ENCODE results near the gene EFHC1.

DNA sequence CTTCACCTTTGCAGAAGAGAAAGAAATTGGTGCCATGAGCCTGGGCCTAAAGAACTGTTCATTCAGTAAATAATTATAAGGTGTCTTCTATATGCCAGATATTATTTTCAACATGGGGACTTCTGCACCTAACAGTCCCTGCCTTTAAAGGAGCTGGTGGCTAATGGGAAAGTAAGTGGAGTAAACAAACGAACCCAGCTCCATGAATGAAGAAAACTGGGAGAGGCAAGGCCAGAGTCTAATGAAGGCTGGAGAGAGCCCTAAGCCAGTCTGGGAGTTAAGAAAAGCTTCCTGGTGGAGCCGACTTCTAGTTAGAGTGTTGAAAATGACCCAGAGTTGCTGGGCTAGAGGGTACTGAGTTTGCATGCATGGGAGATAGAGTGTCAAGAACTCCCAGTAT lies 24.2 kb upstream of the EFHC1 start:
- TF ChIP-seq CTCF (conservative IDR thresholded peaks at IDR 0.05; ENCODE audit: low read length): no peak
- TF ChIP-seq EZH2phosphoT487 (IDR thresholded peaks at IDR 0.05; ENCODE audit: borderline replicate concordance, low read depth, low read length): no peak
